GM20431 (cell line): ENCODE measurements around the gene NUBP2.
"Not testable (repeated sequence)": the region's sequence is repeated elsewhere in the genome, so short reads cannot be mapped to it uniquely, and the experiment has no call there.

ENCODE experiments used
- in situ Hi-C: fragments of 300-500 bp; cut with MseI, MboI; formaldehyde crosslinking; loops from one replicate; pipeline ENCODE4 v1.15.0; 2020; ENCODE audit warnings: low sequenced_read_pairs; ENCODE audit not compliant: unreplicated experiment

Gene NUBP2

GRCh38 chr16:1794221-1794871 is 11.6 kb downstream of the NUBP2 start:
- in situ Hi-C loops: no loop called here

GRCh38 chr16:1794908-1795666 is 12.3 kb downstream of the NUBP2 start:
- in situ Hi-C loops: no loop called here

GRCh38 chr16:1799263-1799662 is 16.5 kb downstream of the NUBP2 start:
- in situ Hi-C loops: not testable (repeated sequence)

GRCh38 chr16:1800701-1801100 is 17.9 kb downstream of the NUBP2 start:
- in situ Hi-C loops: no loop called here

GRCh38 chr16:1807626-1808025 is 24.9 kb downstream of the NUBP2 start:
- in situ Hi-C loops: no loop called here

GRCh38 chr16:1808691-1809090 is 25.9 kb downstream of the NUBP2 start:
- in situ Hi-C loops: no loop called here

- in situ Hi-C loops: no loop called here
Observed at GRCh38 chr16:1809281-1809801, 26.6 kb downstream of the NUBP2 start.

GRCh38 chr16:1810106-1810505 is 27.3 kb downstream of the NUBP2 start:
- in situ Hi-C loops: no loop called here

- in situ Hi-C loops: no loop called here
Observed at GRCh38 chr16:1810536-1810935, 27.8 kb downstream of the NUBP2 start.

- in situ Hi-C loops: no loop called here
Observed at GRCh38 chr16:1812732-1813163, 30.0 kb downstream of the NUBP2 start.

GRCh38 chr16:1815461-1815860 is 32.7 kb downstream of the NUBP2 start:
- in situ Hi-C loops: no loop called here

GRCh38 chr16:1816396-1817275 is 33.9 kb downstream of the NUBP2 start:
- in situ Hi-C loops: no loop called here

GRCh38 chr16:1817276-1817589 is 34.5 kb downstream of the NUBP2 start:
- in situ Hi-C loops: no loop called here

GRCh38 chr16:1817716-1818115 is 35.0 kb downstream of the NUBP2 start:
- in situ Hi-C loops: no loop called here

GRCh38 chr16:1818204-1818872 is 35.6 kb downstream of the NUBP2 start:
- in situ Hi-C loops: no loop called here

GRCh38 chr16:1818873-1819525 is 36.2 kb downstream of the NUBP2 start:
- in situ Hi-C loops: no loop called here

GRCh38 chr16:1819611-1820010 is 36.9 kb downstream of the NUBP2 start:
- in situ Hi-C loops: no loop called here

GRCh38 chr16:1820096-1820945 is 37.6 kb downstream of the NUBP2 start:
- in situ Hi-C loops: no loop called here

- in situ Hi-C loops: no loop called here
Observed at GRCh38 chr16:1820946-1821290, 38.2 kb downstream of the NUBP2 start.
